AG10803 (cell line): ENCODE data around the gene BORCS8.
"Not testable (repeated sequence)": the region's sequence is repeated elsewhere in the genome, so short reads cannot be mapped to it uniquely, and the experiment has no call there.

ENCODE experiments used
- DNase-seq: peaks from one replicate; pipeline ENCODE4 v3.0.0; 2010; ENCODE audit warnings: low read depth
- H3K4me3 ChIP-seq: 2 replicates; pipeline ENCODE4 v1.5.1; 2011; ENCODE audit warnings: mild to moderate bottlenecking, low read length, control low read depth
- CTCF ChIP-seq: conservative IDR thresholded peaks from 2 replicates; pipeline ENCODE4 v1.5.1; 2011; ENCODE audit warnings: mild to moderate bottlenecking, low read length, control low read depth, inconsistent platforms

Gene BORCS8

GRCh38 chr19:19224150-19224851, 32.3 kb upstream of the BORCS8 start:
- no peak for TF ChIP-seq CTCF
- DNase-seq: no peak
- H3K4me3 ChIP-seq: no peak overlapping the region

- no peak overlapping the region for H3K4me3 ChIP-seq
- no peak for TF ChIP-seq CTCF
- no peak for DNase-seq
Observed at GRCh38 chr19:19223636-19224035, 31.7 kb upstream of the BORCS8 start.

GRCh38 chr19:19223060-19223459, 31.1 kb upstream of the BORCS8 start:
- no peak overlapping the region for H3K4me3 ChIP-seq
- DNase-seq: no peak

GRCh38 chr19:19221000-19221399, 29.0 kb upstream of the BORCS8 start:
- DNase-seq, H3K4me3 ChIP-seq: not testable (repeated sequence)

More at GRCh38 chr19:19223060-19223459, 31.1 kb upstream of the BORCS8 start:
- no peak for TF ChIP-seq CTCF

GRCh38 chr19:19218911-19219310, 27.0 kb upstream of the BORCS8 start:
- no peak for TF ChIP-seq CTCF
- no peak for DNase-seq
- no peak overlapping the region for H3K4me3 ChIP-seq

GRCh38 chr19:19217099-19217498, 25.1 kb upstream of the BORCS8 start:
- DNase-seq: peak; percentile 8
- no peak for TF ChIP-seq CTCF
- no peak overlapping the region for H3K4me3 ChIP-seq

GRCh38 chr19:19215792-19216191, 23.8 kb upstream of the BORCS8 start:
- no peak for DNase-seq
- no peak for TF ChIP-seq CTCF
- no peak overlapping the region for H3K4me3 ChIP-seq
